ENCODE results near the gene TMEM259. TPM values are rescaled to one million over a fixed set of nuclear protein-coding genes. Genes with fewer than 3 reads are reported as not detected.
A peak's percentile ranks its signal among the peaks of the same experiment; 100 is the strongest.

Gene TMEM259
- total and polyA plus RNA-seq, 9 of the 15 experiments (the other 6 are each of a cell fraction or from before 2014, with no cell fraction given), result 0.52 to 231 (median 63.6) TPM

- no peak overlapping the region; the same call in 1 of the 2 replicates for H2AFZ ChIP-seq (ENCODE audit: low read depth, low read length)
- ChIA-PET CTCF (ENCODE audit: low intra/inter-chr PET ratio) (interaction anchor here (0.5 to 0.7 kb wide), 2 partner anchors 100 to 204 kb away, joined by 3 to 4 read pairs; partner anchors contain the start of gene PTBP1), POLR2A (interaction anchor here (0.5 to 1.0 kb wide), 3 partner anchors 93 to 202 kb away, joined by 3 to 4 read pairs (median 3); no protein-coding TSS in a partner anchor)
- no peaks in the 10 kb centered on the region for H4K20me1 ChIP-seq (replicated peaks; ENCODE audit: control insufficient read depth, insufficient read depth, low read length)
- H3K4me1 ChIP-seq (replicated peaks in 1 of 2; ENCODE audit: control insufficient read depth in 2 of 2, insufficient read depth in 2 of 2, low read length in 2 of 2), result peaks cover 4 to 60% of the 10 kb centered on the region in 2 experiments
- H3K9me1 ChIP-seq (ENCODE audit: control insufficient read depth, insufficient read depth, low read length), result no peaks in the 10 kb centered on the region
- H3K4me2 ChIP-seq (ENCODE audit: insufficient read depth, low read length), result peak overlapping the region; percentile 1; the same call in 1 of the 2 replicates
- H3K9me3 ChIP-seq (replicated peaks; ENCODE audit: control insufficient read depth, insufficient read depth, low read depth, low read length), result no peaks in the 10 kb centered on the region
- peak; percentile 76 to 79 (median 78) for DNase-seq (ENCODE audit: extremely low read depth in 1 of 4, low spot score in 3 of 4)
- WGBS (ENCODE audit: insufficient coverage, low coverage, missing lambda C conversion rate), result 5% methylated on average over 17 of the region's 20 CpGs
- no TSS peak for BruUV-seq (replicated peaks)
- in situ Hi-C loops (cut with MboI) (no loop called here), intact Hi-C loops (cut with micrococcal nuclease) (loop anchor here (1.0 kb wide), 1 partner anchor 80 kb away; no protein-coding TSS in a partner anchor)
- no peaks in the 10 kb centered on the region for H3K79me2 ChIP-seq (ENCODE audit: control insufficient read depth, insufficient read depth, low read length)
- no peak overlapping the region for H3K27ac ChIP-seq (ENCODE audit: extremely low read depth, low read depth, low read length)
- peak; percentile 90 for ATAC-seq
- no peak overlapping the region for H3K4me3 ChIP-seq
- H3K9ac ChIP-seq (ENCODE audit: insufficient read depth in 1 of 2, low read depth in 2 of 2, low read length in 2 of 2), result peak overlapping the region in 1 of 2 experiments; percentile 85; a peak in 2 of 4 replicates
- no peaks in the 10 kb centered on the region for H3K36me3 ChIP-seq (ENCODE audit: control insufficient read depth, insufficient read depth, low read length)
- H3K27me3 ChIP-seq (ENCODE audit: control insufficient read depth in 2 of 2, insufficient read depth in 2 of 2, low read length in 2 of 2), result no peaks in the 10 kb centered on the region
- FAIRE-seq, result peak; percentile 37
- TF ChIP-seq DIDO1 (tag; IDR thresholded peaks at IDR 0.05; ENCODE audit: low read depth), result no peak
- no peak for TF ChIP-seq OTX1 (CRISPR knock-in tag; IDR thresholded peaks at IDR 0.05)
- TF ChIP-seq WHSC1 (IDR thresholded peaks at IDR 0.05; ENCODE audit: low read length), result no peak
- peak; percentile 77; the same call in 1 of the 2 replicates for TF ChIP-seq STAG1 (CRISPR knock-in tag; IDR thresholded peaks at IDR 0.05; ENCODE audit: borderline replicate concordance)
- TF ChIP-seq NR2C2 (CRISPR knock-in tag; IDR thresholded peaks at IDR 0.05), result no peak
- no peak for TF ChIP-seq NR2C2 (tag; IDR thresholded peaks at IDR 0.05)
- no peak for TF ChIP-seq FOXJ3 (CRISPR knock-in tag; IDR thresholded peaks at IDR 0.05)
- TF ChIP-seq ZHX1 (conservative IDR thresholded peaks at IDR 0.05; ENCODE audit: low read length), result no peak
- TF ChIP-seq ATF4 (CRISPR knock-in tag; IDR thresholded peaks at IDR 0.05), result peak; percentile 38; the same call in 1 of the 2 replicates
- TF ChIP-seq HINFP (tag; conservative IDR thresholded peaks at IDR 0.05; ENCODE audit: low read depth), result no peak
- TF ChIP-seq ZNF354B (CRISPR knock-in tag; IDR thresholded peaks at IDR 0.05), result no peak
- TF ChIP-seq MCM7 (IDR thresholded peaks at IDR 0.05), result no peak
- TF ChIP-seq YBX1 (IDR thresholded peaks at IDR 0.05), result no peak
- peak; percentile 33; the same call in 1 of the 2 replicates for TF ChIP-seq CBX1 (IDR thresholded peaks at IDR 0.05; ENCODE audit: low read depth)
- TF ChIP-seq NR4A1 (CRISPR knock-in tag; IDR thresholded peaks at IDR 0.05), result no peak
- TF ChIP-seq NR4A1 (tag; IDR thresholded peaks at IDR 0.05), result no peak
- no peak for TF ChIP-seq KDM4B (IDR thresholded peaks at IDR 0.05; ENCODE audit: borderline replicate concordance in 2 of 2, low read depth in 1 of 2)
- TF ChIP-seq SETDB1 (IDR thresholded peaks at IDR 0.05; ENCODE audit: low read length), result no peak
- no peak for TF ChIP-seq XRCC5 (IDR thresholded peaks at IDR 0.05; ENCODE audit: low read depth, low read length)
Observed at GRCh38 chr19:1001538-1002166, 19.3 kb downstream of the TMEM259 start.
